ENCODE results near the gene SLC22A5.

- TF ChIP-seq CTCF (IDR thresholded peaks at IDR 0.05), result no peak
- TF ChIP-seq, protein P1, sequence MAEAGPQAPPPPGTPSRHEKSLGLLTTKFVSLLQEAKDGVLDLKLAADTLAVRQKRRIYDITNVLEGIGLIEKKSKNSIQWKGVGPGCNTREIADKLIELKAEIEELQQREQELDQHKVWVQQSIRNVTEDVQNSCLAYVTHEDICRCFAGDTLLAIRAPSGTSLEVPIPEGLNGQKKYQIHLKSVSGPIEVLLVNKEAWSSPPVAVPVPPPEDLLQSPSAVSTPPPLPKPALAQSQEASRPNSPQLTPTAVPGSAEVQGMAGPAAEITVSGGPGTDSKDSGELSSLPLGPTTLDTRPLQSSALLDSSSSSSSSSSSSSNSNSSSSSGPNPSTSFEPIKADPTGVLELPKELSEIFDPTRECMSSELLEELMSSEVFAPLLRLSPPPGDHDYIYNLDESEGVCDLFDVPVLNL (CRISPR knock-in tag; IDR thresholded peaks at IDR 0.05; ENCODE audit: borderline replicate concordance, low read depth), result no peak
These were observed 7.5 kb downstream of the SLC22A5 start for GRCh38 chr5:132376694-132377641.

Measured in WTC11 (cell line).